SJSA1 (cell line): Measurements from ENCODE around the gene GON4L. TPM values are rescaled to one million over a fixed set of nuclear protein-coding genes. Genes with fewer than 3 reads are reported as not detected.

Experiments used
- DNase-seq, 2 experiments: peaks; one replicate each; pipeline ENCODE4 v3.0.0-alpha.2; 2015 to 2020; ENCODE audit warnings: low spot score in 2 of 2, low read depth in 1 of 2
- H3K27ac ChIP-seq: fragments of 250-450 bp; sonication (Bioruptor Pico); 2 replicates; pipeline ENCODE4 v1.5.1; 2020; ENCODE audit warnings: mild to moderate bottlenecking, moderate library complexity
- H3K27me3 ChIP-seq: fragments of 250-450 bp; sonication (Bioruptor Pico); replicated peaks from 2 replicates; pipeline ENCODE4 v1.5.1; 2020; ENCODE audit warnings: mild to moderate bottlenecking, moderate library complexity
- H3K36me3 ChIP-seq: fragments of 250-450 bp; sonication (Bioruptor Pico); 2 replicates; pipeline ENCODE4 v1.5.1; 2020; ENCODE audit warnings: mild to moderate bottlenecking
- H3K4me1 ChIP-seq: fragments of 250-450 bp; sonication (Bioruptor Pico); replicated peaks from 2 replicates; pipeline ENCODE4 v1.6.1; 2021; ENCODE audit warnings: mild to moderate bottlenecking
- H3K4me3 ChIP-seq: fragments of 250-450 bp; sonication (Bioruptor Pico); 2 replicates; pipeline ENCODE4 v1.5.1; 2020; ENCODE audit warnings: mild to moderate bottlenecking
- H3K9me3 ChIP-seq: fragments of 250-450 bp; sonication (Bioruptor Pico); replicated peaks from 2 replicates; pipeline ENCODE4 v1.5.1; 2020; ENCODE audit warnings: mild to moderate bottlenecking
- total RNA-seq: library from RNA; depleted of rRNA; stranded (reverse); fragments of >200 nt; shearing (Covaris generic); gene quantifications from 2 replicates; pipeline ENCODE4 v1.2.3, GENCODE V29; 2014

The GON4L gene
- total RNA-seq, 1 experiment from 2014 or later = 22.7 TPM

DNA sequence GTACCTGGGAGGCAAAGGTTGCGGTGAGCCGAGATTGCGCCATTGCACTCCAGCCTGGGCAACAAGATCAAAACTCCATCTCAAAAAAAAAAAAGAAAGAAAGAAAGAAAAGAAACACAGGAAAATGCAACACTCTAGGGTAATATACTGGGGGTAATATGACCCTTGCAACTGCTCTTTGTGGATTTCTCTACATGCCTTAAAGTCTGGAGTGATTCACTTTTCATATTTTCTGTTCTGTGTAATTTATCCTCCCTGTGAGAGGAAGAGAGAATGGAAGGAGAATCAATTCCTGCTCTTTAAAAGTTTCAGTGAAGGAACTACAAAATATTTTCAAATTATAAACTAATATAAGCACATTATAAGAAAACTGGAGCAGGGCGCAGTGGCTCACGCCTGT lies 31.5 kb upstream of the GON4L start:
- no peaks in the 10 kb centered on the region for H3K9me3 ChIP-seq
- no peak overlapping the region for H3K4me3 ChIP-seq
- no peak overlapping the region for H3K27ac ChIP-seq
- H3K27me3 ChIP-seq = no peaks in the 10 kb centered on the region
- DNase-seq = no peak
- H3K36me3 ChIP-seq = no peaks in the 10 kb centered on the region
- peaks cover 16% of the 10 kb centered on the region for H3K4me1 ChIP-seq

DNA sequence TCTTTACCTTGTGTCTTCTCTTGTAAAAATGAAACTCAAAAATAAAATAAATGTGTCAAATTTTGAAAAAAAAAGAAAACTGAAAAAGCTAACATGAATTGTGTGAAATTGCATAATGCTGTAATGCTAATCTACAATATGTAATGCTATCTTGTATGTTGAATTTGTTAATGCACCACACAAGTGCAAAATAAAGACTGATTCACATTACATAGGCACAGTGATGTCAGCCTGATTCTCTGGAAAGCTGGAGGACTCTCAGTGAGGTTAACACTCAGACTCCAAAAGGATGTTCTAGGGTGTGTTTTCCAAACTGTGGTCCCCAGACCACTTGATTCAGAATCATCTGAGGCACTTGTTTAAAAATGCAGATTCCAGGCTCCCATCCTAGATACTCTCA lies 28.0 kb upstream of the GON4L start:
- Histone ChIP-seq H3K27ac (no peak overlapping the region), H3K4me3 (no peak overlapping the region), H3K27me3 (no peaks in the 10 kb centered on the region), H3K4me1 (no peaks in the 10 kb centered on the region), H3K9me3 (no peaks in the 10 kb centered on the region), H3K36me3 (no peaks in the 10 kb centered on the region)
- DNase-seq = no peak

DNA sequence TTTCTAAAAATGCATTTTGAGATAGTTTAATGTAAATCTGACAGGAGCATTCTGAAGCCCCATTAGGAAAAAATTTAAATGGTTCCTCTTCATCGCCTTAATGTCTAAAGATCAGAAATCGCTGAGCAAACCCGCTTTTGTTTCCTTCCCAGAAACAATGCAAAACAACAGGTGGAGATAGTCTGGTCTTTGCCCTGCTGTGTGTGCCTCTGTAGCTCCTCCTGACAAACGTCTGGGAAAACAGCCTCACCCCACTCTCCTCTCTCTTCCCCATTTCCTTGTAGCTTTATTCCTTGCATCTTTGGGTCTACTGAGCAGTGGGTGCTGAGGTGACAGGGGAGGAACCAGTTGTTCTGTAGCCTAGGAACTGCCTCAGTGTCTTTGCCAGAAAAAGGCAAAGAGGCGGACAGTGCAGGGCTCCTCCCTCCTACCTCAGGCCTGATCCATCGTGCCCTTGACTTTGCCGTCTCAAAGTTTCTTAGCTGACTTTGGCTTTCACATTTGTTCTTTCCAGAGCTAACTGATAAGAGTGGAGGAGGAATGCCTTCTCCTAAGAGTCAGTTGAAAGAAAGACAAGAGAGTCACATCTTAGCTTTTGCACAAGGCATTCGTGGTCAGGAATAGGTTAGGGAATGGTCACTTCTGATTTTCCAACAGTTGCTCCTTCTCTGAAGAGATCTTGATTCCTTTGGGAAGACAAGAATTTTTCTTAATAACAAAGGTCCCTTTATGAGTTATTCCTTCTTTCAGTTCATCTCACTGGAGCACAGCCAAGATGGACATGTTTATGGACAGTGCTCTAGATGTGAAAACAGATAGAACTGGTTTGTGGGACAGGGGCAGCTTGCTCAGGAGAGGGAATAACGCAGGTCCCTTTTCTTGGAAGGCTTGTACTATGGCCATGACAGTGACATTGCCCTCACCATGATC lies 27.3 kb upstream of the GON4L start:
- H3K27me3 ChIP-seq = no peaks in the 10 kb centered on the region
- no peak overlapping the region for H3K4me3 ChIP-seq
- no peaks in the 10 kb centered on the region for H3K36me3 ChIP-seq
- H3K27ac ChIP-seq = no peak overlapping the region
- DNase-seq = no peak
- H3K9me3 ChIP-seq = no peaks in the 10 kb centered on the region
- no peaks in the 10 kb centered on the region for H3K4me1 ChIP-seq

DNA sequence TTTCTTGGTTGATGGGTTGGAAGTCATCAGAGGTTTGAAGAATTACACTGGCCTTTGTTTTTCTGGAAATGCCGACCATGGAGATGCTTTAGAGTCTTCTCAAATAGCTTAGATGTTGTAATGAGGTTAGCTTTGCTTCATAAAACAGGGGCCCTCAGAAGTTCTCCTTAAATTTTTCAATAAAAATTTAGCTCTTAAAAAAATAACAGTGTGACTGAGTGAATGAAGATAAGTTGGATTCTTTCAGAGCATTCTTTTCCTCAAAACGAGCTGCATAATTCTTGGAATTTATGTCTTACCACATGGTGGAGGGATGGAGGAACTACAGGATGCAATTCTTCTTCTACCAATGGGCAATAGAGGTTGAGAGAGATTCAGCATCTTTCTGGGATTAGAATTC lies 25.8 kb upstream of the GON4L start:
- no peaks in the 10 kb centered on the region for H3K36me3 ChIP-seq
- H3K9me3 ChIP-seq = no peaks in the 10 kb centered on the region
- H3K4me1 ChIP-seq = no peaks in the 10 kb centered on the region
- H3K27me3 ChIP-seq = no peaks in the 10 kb centered on the region
- H3K27ac ChIP-seq = no peak overlapping the region
- no peak overlapping the region for H3K4me3 ChIP-seq
- DNase-seq = no peak

DNA sequence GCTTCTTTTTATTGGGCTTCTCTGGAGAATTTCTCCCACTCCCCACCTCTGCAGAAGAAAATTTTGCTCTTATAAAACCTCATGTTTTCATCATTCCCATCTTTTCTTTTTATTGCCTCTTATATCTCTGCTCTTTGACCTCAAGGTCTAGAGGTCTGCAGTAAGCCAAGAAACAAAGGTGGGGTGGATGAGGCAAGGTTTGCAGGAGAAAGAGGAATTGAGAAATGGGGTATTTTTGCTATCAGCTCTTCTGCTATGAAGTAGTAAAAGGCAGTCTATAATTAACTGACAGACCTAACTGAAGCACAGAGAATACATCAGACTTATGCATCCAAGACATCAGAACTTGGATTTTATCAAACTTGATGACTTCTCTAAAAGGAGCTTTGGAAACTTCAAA lies 25.2 kb upstream of the GON4L start:
- Histone ChIP-seq H3K4me1 (no peaks in the 10 kb centered on the region), H3K4me3 (no peak overlapping the region)
- DNase-seq = no peak

DNA sequence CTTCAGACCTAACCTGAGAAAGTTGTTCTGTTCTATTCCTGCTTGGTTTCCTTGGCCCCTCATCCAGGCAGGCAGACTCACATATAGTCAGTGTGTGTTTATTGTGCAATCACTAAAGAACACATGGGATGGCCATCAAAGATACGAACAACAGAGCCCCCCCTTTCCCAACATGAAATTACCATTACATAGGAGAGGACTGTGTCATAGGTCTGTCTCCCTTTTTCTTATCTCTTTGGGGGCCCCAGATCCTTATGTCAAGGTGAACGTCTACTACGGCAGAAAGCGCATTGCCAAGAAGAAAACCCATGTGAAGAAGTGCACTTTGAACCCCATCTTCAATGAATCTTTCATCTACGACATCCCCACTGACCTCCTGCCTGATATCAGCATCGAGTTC lies 23.9 kb upstream of the GON4L start:
- no peaks in the 10 kb centered on the region for H3K4me1 ChIP-seq
- no peaks in the 10 kb centered on the region for H3K27me3 ChIP-seq
- H3K4me3 ChIP-seq = no peak overlapping the region
- H3K36me3 ChIP-seq = no peaks in the 10 kb centered on the region
- no peak overlapping the region for H3K27ac ChIP-seq
- no peak for DNase-seq
- H3K9me3 ChIP-seq = no peaks in the 10 kb centered on the region

More for the DNA sequence above, 25.2 kb upstream of the GON4L start:
- no peaks in the 10 kb centered on the region for H3K27me3 ChIP-seq
- no peaks in the 10 kb centered on the region for H3K36me3 ChIP-seq
- H3K27ac ChIP-seq = no peak overlapping the region
- H3K9me3 ChIP-seq = no peaks in the 10 kb centered on the region

DNA sequence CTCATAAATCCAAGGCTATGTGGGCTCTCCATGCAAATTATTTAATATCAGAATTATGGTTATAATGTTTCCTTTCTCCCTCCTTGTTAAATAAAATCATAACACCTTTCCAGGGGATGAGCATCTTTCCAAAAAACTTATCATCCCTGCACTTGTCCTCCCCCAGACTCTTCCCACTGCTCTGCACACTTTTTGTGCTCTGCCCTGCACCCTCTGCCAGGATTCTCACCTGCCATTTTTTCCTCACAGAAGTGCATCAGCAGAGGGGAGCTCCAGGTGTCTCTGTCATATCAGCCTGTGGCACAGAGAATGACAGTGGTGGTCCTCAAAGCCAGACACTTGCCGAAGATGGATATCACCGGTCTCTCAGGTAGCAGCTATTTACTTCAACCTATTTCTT lies 23.2 kb upstream of the GON4L start:
- no peak for DNase-seq
- no peaks in the 10 kb centered on the region for H3K4me1 ChIP-seq
- H3K9me3 ChIP-seq = no peaks in the 10 kb centered on the region
- no peak overlapping the region for H3K4me3 ChIP-seq
- H3K27ac ChIP-seq = no peak overlapping the region
- no peaks in the 10 kb centered on the region for H3K27me3 ChIP-seq
- H3K36me3 ChIP-seq = no peaks in the 10 kb centered on the region

DNA sequence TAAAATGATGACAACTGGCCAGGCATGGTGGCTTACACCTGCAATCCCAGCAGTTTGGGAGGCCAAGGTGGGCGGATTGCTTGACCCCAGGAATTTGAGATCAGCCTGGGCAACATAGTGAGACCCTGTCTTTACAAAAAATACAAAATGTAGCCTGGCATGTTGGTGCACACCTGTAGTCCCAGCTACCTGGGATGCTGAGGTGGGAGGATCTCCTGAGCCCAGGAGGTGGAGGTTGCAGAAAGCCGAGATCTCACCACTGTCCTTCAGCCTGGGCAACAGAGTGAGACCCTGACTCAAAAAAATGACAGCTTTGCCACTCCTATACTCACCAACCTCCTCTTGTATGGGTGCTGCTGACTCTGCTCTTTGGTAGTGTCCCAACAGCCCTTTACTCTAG lies 20.9 kb upstream of the GON4L start:
- DNase-seq = no peak
- Histone ChIP-seq H3K4me3 (no peak overlapping the region), H3K9me3 (no peaks in the 10 kb centered on the region), H3K27ac (no peak overlapping the region), H3K27me3 (no peaks in the 10 kb centered on the region), H3K4me1 (no peaks in the 10 kb centered on the region), H3K36me3 (no peaks in the 10 kb centered on the region)

DNA sequence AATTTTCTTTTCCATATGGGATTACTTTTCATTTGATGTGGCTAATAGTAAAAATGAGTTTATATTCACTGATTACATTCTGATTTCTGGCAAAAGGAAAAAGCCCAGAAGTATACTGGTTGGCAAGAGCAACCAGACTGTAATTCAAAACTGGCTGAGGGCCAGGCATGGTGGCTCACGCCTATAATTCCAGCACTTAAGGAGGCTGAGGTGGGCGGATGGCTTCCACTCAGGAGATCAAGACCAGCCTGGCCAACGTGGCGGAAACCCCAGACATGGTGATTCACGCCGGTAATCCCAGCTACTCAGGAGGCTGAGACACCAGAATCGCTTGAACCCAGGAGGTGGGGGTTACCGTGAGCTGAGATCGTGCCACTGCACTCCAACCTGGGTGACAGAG lies 16.8 kb upstream of the GON4L start:
- H3K36me3 ChIP-seq = no peaks in the 10 kb centered on the region
- H3K4me3 ChIP-seq = no peak overlapping the region
- no peak for DNase-seq
- no peak overlapping the region for H3K27ac ChIP-seq
- H3K27me3 ChIP-seq = no peaks in the 10 kb centered on the region
- no peaks in the 10 kb centered on the region for H3K9me3 ChIP-seq
- H3K4me1 ChIP-seq = no peaks in the 10 kb centered on the region

DNA sequence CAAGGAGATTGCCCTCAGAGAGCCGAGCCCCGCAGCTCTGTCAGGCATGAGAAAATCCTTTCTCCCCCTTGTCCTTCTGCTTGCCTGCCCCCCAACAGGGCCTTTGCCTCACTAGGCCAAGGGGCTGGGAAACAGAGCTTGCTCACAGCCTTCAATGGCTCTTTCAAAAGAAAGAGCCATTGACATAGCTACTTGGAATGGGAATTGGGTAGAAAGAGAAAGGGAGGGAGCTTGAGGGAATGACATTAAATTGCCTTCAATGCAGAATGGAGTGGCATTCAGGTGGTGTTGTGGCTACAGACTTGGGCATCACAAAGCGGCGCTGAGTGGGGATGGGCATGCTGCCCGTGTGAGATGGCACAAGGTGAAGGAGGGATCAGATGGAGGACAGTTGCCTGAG lies 15.5 kb upstream of the GON4L start:
- Histone ChIP-seq H3K9me3 (no peaks in the 10 kb centered on the region), H3K27ac (no peak overlapping the region), H3K27me3 (no peaks in the 10 kb centered on the region), H3K4me3 (no peak overlapping the region), H3K4me1 (no peaks in the 10 kb centered on the region), H3K36me3 (no peaks in the 10 kb centered on the region)
- no peak for DNase-seq

DNA sequence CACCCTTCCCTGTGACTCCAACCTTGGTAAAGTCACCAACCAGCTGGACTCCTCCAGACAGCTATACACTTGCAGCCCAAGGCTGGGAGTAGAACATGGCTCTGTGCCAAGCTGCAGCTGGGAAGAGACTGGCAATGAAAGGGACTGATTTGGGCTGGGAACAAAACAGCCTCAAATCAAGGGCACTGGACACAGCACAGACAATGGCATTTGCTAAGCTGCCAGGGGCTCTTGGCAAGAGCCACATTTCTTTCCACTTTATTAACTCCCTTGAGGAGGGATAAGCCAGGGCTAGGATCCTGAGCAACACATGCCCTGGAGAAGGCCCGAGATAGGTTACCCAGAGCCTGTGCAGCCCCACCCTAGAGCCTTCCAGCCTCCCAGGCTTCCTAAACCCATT lies 14.4 kb upstream of the GON4L start:
- no peak overlapping the region for H3K4me3 ChIP-seq
- no peak overlapping the region for H3K27ac ChIP-seq
- no peaks in the 10 kb centered on the region for H3K4me1 ChIP-seq
- no peaks in the 10 kb centered on the region for H3K27me3 ChIP-seq
- DNase-seq = no peak
- H3K9me3 ChIP-seq = no peaks in the 10 kb centered on the region
- no peaks in the 10 kb centered on the region for H3K36me3 ChIP-seq

DNA sequence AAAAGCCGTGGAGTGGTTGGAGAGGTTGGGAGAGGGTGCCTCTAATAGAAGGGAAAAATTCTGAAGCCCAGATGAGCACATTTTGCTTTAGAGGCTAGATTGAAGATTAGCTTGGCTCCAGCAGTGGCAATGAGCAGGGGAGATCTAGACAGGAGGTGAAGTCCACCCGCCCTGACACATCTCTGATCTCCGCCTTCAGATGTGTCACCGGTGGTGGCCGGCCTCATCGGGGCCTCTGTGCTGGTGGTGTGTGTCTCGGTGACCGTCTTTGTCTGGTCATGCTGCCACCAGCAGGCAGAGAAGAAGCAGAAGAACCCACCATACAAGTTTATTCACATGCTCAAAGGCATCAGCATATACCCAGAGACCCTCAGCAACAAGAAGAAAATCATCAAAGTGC lies 10.8 kb upstream of the GON4L start:
- no peak overlapping the region for H3K27ac ChIP-seq
- H3K36me3 ChIP-seq = no peaks in the 10 kb centered on the region
- H3K4me3 ChIP-seq = no peak overlapping the region
- H3K27me3 ChIP-seq = no peaks in the 10 kb centered on the region
- H3K9me3 ChIP-seq = no peaks in the 10 kb centered on the region
- no peaks in the 10 kb centered on the region for H3K4me1 ChIP-seq
- no peak for DNase-seq

DNA sequence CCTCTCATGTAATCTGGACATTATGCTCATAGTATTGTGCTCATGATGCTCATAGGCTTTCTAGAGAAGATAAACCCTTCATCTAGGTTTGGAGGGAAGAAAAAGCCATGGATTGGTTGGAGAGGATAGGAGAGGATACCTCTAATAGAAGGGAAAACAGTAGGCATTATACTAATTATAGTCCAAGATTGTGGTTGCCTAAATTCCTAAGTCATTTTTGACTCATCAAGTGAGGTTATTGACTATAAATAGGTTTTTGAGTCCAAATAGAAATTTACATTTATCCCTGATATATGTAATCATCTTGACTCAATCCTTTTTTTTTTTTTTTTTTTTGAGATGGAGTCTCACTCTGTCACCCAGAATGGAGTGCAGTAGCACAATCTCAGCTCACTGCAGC lies 7.4 kb upstream of the GON4L start:
- no peaks in the 10 kb centered on the region for H3K36me3 ChIP-seq
- H3K9me3 ChIP-seq = no peaks in the 10 kb centered on the region
- no peak for DNase-seq
- H3K4me3 ChIP-seq = no peak overlapping the region
- H3K4me1 ChIP-seq = peaks cover 15% of the 10 kb centered on the region
- no peaks in the 10 kb centered on the region for H3K27me3 ChIP-seq
- no peak overlapping the region for H3K27ac ChIP-seq

DNA sequence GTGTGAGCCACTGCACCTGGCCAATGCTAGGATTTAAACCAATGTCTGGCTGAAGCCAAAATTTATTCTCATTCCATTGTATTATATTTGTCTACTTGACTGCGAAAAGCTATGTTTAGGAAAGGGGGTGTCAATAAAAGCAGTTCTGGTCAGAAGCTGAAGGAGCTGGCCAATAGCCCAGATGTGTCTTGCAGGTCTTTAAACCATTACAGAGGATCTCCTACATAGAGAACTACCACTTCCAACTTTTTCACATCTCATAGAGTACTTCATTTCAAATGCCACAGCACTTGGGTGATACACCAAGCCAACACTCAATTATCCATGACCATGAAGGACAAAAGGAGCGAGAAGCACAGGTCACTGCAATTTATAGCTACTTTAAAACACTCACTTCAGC lies 4.9 kb upstream of the GON4L start:
- Histone ChIP-seq H3K4me3 (no peak overlapping the region), H3K4me1 (peaks cover 18% of the 10 kb centered on the region), H3K27ac (no peak overlapping the region), H3K27me3 (no peaks in the 10 kb centered on the region), H3K36me3 (peaks cover 1% of the 10 kb centered on the region; the same call in 1 of the 2 replicates), H3K9me3 (no peaks in the 10 kb centered on the region)
- no peak for DNase-seq
